Measurements from ENCODE around the gene CD180.

The CD180 gene

GRCh38 chr5:67153292-67153691, 43.3 kb downstream of the CD180 start:
- no peak for TF ChIP-seq CTCF (IDR thresholded peaks at IDR 0.05; ENCODE audit: borderline replicate concordance, control extremely low read depth, extremely low read depth, insufficient read depth, missing control alignments)
- no peak for DNase-seq (ENCODE audit: low spot score)
- in situ Hi-C loops (cut with MboI; ENCODE audit: low sequenced_read_pairs, unreplicated experiment) = no loop called here

- DNase-seq (ENCODE audit: low spot score) = no peak
- TF ChIP-seq CTCF (IDR thresholded peaks at IDR 0.05; ENCODE audit: borderline replicate concordance, control extremely low read depth, extremely low read depth, insufficient read depth, missing control alignments) = no peak
- in situ Hi-C loops (cut with MboI; ENCODE audit: low sequenced_read_pairs, unreplicated experiment) = no loop called here
These were observed 44.2 kb downstream of the CD180 start for GRCh38 chr5:67152400-67152799.

GRCh38 chr5:67149951-67150523, 46.6 kb downstream of the CD180 start:
- no peak for DNase-seq (ENCODE audit: low spot score)
- no peak for TF ChIP-seq CTCF (IDR thresholded peaks at IDR 0.05; ENCODE audit: borderline replicate concordance, control extremely low read depth, extremely low read depth, insufficient read depth, missing control alignments)
- in situ Hi-C loops (cut with MboI; ENCODE audit: low sequenced_read_pairs, unreplicated experiment) = no loop called here

- TF ChIP-seq CTCF (IDR thresholded peaks at IDR 0.05; ENCODE audit: borderline replicate concordance, control extremely low read depth, extremely low read depth, insufficient read depth, missing control alignments) = no peak
- DNase-seq (ENCODE audit: low spot score) = no peak
- in situ Hi-C loops (cut with MboI; ENCODE audit: low sequenced_read_pairs, unreplicated experiment) = no loop called here
These were observed 47.3 kb downstream of the CD180 start for GRCh38 chr5:67149057-67149950.

- in situ Hi-C loops (cut with MboI; ENCODE audit: low sequenced_read_pairs, unreplicated experiment) = no loop called here
- TF ChIP-seq CTCF (IDR thresholded peaks at IDR 0.05; ENCODE audit: borderline replicate concordance, control extremely low read depth, extremely low read depth, insufficient read depth, missing control alignments) = no peak
- no peak for DNase-seq (ENCODE audit: low spot score)
These were observed 48.8 kb downstream of the CD180 start for GRCh38 chr5:67147760-67148159.

- DNase-seq (ENCODE audit: low spot score) = no peak
- in situ Hi-C loops (cut with MboI; ENCODE audit: low sequenced_read_pairs, unreplicated experiment) = no loop called here
- no peak for TF ChIP-seq CTCF (IDR thresholded peaks at IDR 0.05; ENCODE audit: borderline replicate concordance, control extremely low read depth, extremely low read depth, insufficient read depth, missing control alignments)
These were observed 49.6 kb downstream of the CD180 start for GRCh38 chr5:67146981-67147380.

All from GM13976 (cell line).